ENCODE data around the gene USP17L13. TPM values are rescaled to one million over a fixed set of nuclear protein-coding genes. Genes with fewer than 3 reads are reported as not detected.
"Not testable (repeated sequence)": the region's sequence is repeated elsewhere in the genome, so short reads cannot be mapped to it uniquely, and the experiment has no call there.

Gene USP17L13, protein sequence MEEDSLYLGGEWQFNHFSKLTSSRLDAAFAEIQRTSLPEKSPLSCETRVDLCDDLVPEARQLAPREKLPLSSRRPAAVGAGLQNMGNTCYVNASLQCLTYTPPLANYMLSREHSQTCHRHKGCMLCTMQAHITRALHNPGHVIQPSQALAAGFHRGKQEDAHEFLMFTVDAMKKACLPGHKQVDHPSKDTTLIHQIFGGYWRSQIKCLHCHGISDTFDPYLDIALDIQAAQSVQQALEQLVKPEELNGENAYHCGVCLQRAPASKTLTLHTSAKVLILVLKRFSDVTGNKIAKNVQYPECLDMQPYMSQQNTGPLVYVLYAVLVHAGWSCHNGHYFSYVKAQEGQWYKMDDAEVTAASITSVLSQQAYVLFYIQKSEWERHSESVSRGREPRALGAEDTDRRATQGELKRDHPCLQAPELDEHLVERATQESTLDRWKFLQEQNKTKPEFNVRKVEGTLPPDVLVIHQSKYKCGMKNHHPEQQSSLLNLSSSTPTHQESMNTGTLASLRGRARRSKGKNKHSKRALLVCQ
- polyA plus RNA-seq (ENCODE audit: low read depth in 6 of 6), result not detected

DNA sequence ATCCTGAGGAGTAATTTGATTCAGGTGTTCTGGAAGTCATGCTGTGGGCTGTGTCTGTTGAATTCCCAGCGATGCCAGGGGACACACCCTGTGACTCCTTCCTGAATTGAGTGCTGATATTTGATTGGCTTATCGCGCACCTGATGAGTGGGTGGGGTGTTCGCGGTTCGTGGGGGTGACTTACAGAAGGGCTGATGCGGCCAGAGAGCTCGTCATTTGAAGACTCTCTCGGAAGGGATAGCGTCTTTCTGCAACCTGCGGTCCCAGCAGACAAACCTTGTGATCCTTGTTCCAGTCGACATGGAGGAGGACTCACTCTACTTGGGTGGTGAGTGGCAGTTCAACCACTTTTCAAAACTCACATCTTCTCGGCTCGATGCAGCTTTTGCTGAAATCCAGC lies at the start of gene USP17L13:
USP17L13 (plus strand) TSS at position 301 of the 400 bp plus-strand sequence; CDS start at position 301, 0 bp downstream.
- H3K27me3 Mint-ChIP-seq; H3K4me3 Mint-ChIP-seq; H3K27ac Mint-ChIP-seq; H3K36me3 Mint-ChIP-seq; DNase-seq; ATAC-seq (ENCODE audit: low read depth in 2 of 2); H3K9me3 Mint-ChIP-seq; H3K4me1 Mint-ChIP-seq: not testable (repeated sequence)

DNA sequence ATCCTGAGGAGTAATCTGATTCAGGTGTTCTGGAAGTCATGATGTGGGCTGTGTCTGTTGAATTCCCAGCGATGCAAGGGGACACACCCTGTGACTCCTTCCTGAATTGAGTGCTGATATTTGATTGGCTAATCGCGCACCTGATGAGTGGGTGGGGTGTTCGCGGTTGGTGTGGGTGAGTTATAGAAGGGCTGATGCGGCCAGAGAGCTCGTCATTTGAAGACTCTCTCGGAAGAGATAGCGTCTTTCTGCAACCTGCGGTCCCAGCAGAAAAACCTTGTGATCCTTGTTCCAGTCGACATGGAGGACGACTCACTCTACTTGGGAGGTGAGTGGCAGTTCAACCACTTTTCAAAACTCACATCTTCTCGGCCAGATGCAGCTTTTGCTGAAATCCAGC lies 14.3 kb upstream of the USP17L13 start, which contains the start of gene USP17L10:
USP17L10 (plus strand) TSS at position 301 of the 400 bp plus-strand sequence; CDS start at position 301, 0 bp downstream.
- not testable (repeated sequence) for H3K9me3 Mint-ChIP-seq; H3K36me3 Mint-ChIP-seq; H3K27me3 Mint-ChIP-seq; H3K27ac Mint-ChIP-seq; H3K4me3 Mint-ChIP-seq; ATAC-seq (ENCODE audit: low read depth in 2 of 2); DNase-seq; H3K4me1 Mint-ChIP-seq

DNA sequence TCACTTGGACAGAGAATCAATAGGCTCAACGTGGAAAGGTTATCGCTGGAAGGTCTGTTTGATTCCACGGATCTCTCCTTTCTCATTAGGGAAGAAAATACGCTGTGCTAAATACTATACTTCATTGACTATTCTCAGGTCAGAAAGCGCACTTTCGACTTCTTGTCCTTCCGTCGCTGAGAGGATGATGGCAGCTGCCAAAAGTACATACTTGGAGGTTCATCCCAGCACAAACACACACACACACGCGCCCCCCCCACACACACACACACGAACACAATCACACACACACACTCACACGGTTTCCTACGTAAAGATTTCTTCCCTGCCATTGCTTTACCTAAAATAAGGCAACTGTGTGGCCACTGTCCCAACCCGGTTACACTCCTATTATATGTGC lies 10.0 kb upstream of the USP17L13 start:
- not testable (repeated sequence) for H3K36me3 Mint-ChIP-seq; H3K27ac Mint-ChIP-seq; H3K27me3 Mint-ChIP-seq; H3K4me3 Mint-ChIP-seq; DNase-seq; H3K9me3 Mint-ChIP-seq; H3K4me1 Mint-ChIP-seq; ATAC-seq (ENCODE audit: low read depth in 2 of 2)

DNA sequence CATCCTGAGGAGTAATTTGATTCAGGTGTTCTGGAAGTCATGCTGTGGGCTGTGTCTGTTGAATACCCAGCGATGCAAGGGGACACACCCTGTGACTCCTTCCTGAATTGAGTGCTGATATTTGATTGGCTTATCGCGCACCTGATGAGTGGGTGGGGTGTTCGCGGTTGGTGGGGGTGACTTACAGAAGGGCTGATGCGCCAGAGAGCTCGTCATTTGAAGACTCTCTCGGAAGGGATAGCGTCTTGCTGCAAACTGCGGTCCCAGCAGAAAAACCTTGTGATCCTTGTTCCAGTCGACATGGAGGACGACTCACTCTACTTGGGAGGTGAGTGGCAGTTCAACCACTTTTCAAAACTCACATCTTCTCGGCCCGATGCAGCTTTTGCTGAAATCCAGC lies 9.6 kb upstream of the USP17L13 start, which contains the start of gene USP17L11:
USP17L11 (plus strand) TSS at position 301 of the 400 bp plus-strand sequence; CDS start at position 301, 0 bp downstream.
- ATAC-seq (ENCODE audit: low read depth in 2 of 2); H3K4me1 Mint-ChIP-seq; H3K9me3 Mint-ChIP-seq: not testable (repeated sequence)

DNA sequence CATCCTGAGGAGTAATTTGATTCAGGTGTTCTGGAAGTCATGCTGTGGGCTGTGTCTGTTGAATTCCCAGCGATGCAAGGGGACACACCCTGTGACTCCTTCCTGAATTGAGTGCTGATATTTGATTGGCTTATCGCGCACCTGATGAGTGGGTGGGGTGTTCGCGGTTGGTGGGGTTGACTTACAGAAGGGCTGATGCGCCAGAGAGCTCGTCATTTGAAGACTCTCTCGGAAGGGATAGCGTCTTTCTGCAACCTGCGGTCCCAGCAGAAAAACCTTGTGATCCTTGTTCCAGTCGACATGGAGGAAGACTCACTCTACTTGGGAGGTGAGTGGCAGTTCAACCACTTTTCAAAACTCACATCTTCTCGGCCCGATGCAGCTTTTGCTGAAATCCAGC lies 4.8 kb upstream of the USP17L13 start, which contains the start of gene USP17L12:
USP17L12 (plus strand) TSS at position 301 of the 400 bp plus-strand sequence; CDS start at position 301, 0 bp downstream.
- not testable (repeated sequence) for ATAC-seq (ENCODE audit: low read depth in 2 of 2); H3K27ac Mint-ChIP-seq; H3K27me3 Mint-ChIP-seq; H3K9me3 Mint-ChIP-seq; H3K36me3 Mint-ChIP-seq; H3K4me3 Mint-ChIP-seq; H3K4me1 Mint-ChIP-seq; DNase-seq

More for the DNA sequence above, 9.6 kb upstream of the USP17L13 start, which contains the start of gene USP17L11:
- not testable (repeated sequence) for H3K4me3 Mint-ChIP-seq, DNase-seq, H3K27me3 Mint-ChIP-seq, H3K27ac Mint-ChIP-seq, H3K36me3 Mint-ChIP-seq

DNA sequence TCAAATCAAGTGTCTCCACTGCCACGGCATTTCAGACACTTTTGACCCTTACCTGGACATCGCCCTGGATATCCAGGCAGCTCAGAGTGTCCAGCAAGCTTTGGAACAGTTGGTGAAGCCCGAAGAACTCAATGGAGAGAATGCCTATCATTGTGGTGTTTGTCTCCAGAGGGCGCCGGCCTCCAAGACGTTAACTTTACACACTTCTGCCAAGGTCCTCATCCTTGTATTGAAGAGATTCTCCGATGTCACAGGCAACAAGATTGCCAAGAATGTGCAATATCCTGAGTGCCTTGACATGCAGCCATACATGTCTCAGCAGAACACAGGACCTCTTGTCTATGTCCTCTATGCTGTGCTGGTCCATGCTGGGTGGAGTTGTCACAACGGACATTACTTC lies 5.6 kb downstream of the USP17L13 start:
- H3K36me3 Mint-ChIP-seq; DNase-seq; H3K4me1 Mint-ChIP-seq; H3K27me3 Mint-ChIP-seq; H3K27ac Mint-ChIP-seq; ATAC-seq (ENCODE audit: low read depth in 2 of 2); H3K9me3 Mint-ChIP-seq; H3K4me3 Mint-ChIP-seq: not testable (repeated sequence)

DNA sequence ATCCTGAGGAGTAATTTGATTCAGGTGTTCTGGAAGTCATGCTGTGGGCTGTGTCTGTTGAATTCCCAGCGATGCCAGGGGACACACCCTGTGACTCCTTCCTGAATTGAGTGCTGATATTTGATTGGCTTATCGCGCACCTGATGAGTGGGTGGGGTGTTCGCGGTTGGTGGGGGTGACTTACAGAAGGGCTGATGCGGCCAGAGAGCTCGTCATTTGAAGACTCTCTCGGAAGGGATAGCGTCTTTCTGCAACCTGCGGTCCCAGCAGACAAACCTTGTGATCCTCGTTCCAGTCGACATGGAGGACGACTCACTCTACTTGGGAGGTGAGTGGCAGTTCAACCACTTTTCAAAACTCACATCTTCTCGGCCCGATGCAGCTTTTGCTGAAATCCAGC lies 9.4 kb downstream of the USP17L13 start, which contains the start of gene USP17L15:
USP17L15 (plus strand) TSS at position 301 of the 400 bp plus-strand sequence; CDS start at position 301, 0 bp downstream.
- not testable (repeated sequence) for DNase-seq; H3K4me3 Mint-ChIP-seq; H3K27me3 Mint-ChIP-seq; H3K4me1 Mint-ChIP-seq; ATAC-seq (ENCODE audit: low read depth in 2 of 2); H3K27ac Mint-ChIP-seq; H3K9me3 Mint-ChIP-seq; H3K36me3 Mint-ChIP-seq

DNA sequence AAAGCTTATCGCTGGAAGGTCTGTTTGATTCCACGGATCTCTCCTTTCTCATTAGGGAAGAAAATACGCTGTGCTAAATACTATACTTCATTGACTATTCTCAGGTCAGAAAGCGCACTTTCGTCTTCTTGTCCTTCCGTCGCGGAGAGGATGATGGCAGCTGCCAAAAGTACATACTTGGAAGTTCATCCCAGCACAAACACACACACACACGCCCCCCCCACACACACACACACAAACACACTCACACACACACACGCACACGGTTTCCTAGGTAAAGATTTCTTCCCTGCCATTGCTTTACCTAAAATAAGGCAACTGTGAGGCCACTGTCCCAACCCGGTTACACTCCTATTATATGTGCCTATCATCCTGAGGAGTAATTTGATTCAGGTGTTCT lies 13.8 kb downstream of the USP17L13 start:
- H3K4me3 Mint-ChIP-seq, result not testable (repeated sequence)

DNA sequence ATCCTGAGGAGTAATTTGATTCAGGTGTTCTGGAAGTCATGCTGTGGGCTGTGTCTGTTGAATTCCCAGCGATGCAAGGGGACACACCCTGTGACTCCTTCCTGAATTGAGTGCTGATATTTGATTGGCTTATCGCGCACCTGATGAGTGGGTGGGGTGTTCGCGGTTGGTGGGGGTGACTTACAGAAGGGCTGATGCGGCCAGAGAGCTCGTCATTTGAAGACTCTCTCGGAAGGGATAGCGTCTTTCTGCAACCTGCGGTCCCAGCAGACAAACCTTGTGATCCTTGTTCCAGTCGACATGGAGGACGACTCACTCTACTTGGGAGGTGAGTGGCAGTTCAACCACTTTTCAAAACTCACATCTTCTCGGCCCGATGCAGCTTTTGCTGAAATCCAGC lies 18.9 kb downstream of the USP17L13 start, which contains the start of gene USP17L17:
USP17L17 (plus strand) TSS at position 301 of the 400 bp plus-strand sequence; CDS start at position 301, 0 bp downstream.
- H3K27me3 Mint-ChIP-seq; H3K27ac Mint-ChIP-seq; DNase-seq; H3K9me3 Mint-ChIP-seq; H3K4me1 Mint-ChIP-seq; H3K4me3 Mint-ChIP-seq; ATAC-seq (ENCODE audit: low read depth in 2 of 2); H3K36me3 Mint-ChIP-seq: not testable (repeated sequence)

More for the DNA sequence above, 13.8 kb downstream of the USP17L13 start:
- ATAC-seq (ENCODE audit: low read depth in 2 of 2); H3K27ac Mint-ChIP-seq; H3K9me3 Mint-ChIP-seq; H3K4me1 Mint-ChIP-seq; DNase-seq; H3K27me3 Mint-ChIP-seq; H3K36me3 Mint-ChIP-seq: not testable (repeated sequence)

DNA sequence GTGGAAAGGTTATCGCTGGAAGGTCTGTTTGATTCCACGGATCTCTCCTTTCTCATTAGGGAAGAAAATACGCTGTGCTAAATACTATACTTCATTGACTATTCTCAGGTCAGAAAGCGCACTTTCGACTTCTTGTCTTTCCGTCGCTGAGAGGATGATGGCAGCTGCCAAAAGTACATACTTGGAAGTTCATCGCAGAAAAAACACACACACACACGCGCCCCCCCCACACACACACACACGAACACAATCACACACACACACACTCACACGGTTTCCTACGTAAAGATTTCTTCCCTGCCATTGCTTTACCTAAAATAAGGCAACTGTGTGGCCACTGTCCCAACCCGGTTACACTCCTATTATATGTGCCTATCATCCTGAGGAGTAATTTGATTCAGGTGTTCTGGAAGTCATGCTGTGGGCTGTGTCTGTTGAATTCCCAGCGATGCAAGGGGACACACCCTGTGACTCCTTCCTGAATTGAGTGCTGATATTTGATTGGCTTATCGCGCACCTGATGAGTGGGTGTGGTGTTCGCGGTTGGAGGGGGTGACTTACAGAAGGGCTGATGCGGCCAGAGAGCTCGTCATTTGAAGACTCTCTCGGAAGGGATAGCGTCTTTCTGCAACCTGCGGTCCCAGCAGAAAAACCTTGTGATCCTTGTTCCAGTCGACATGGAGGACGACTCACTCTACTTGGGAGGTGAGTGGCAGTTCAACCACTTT lies 23.4 kb downstream of the USP17L13 start, which contains the start of gene USP17L18:
USP17L18 (plus strand) TSS at position 678 of the 728 bp plus-strand sequence; CDS start at position 678, 0 bp downstream.
- not testable (repeated sequence) for H3K27me3 Mint-ChIP-seq; H3K4me3 Mint-ChIP-seq; H3K9me3 Mint-ChIP-seq; DNase-seq; H3K4me1 Mint-ChIP-seq; ATAC-seq (ENCODE audit: low read depth in 2 of 2); H3K27ac Mint-ChIP-seq; H3K36me3 Mint-ChIP-seq

DNA sequence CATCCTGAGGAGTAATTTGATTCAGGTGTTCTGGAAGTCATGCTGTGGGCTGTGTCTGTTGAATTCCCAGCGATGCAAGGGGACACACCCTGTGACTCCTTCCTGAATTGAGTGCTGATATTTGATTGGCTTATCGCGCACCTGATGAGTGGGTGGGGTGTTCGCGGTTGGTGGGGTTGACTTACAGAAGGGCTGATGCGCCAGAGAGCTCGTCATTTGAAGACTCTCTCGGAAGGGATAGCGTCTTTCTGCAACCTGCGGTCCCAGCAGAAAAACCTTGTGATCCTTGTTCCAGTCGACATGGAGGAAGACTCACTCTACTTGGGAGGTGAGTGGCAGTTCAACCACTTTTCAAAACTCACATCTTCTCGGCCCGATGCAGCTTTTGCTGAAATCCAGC lies 28.4 kb downstream of the USP17L13 start, which contains the start of gene USP17L19:
USP17L19 (plus strand) TSS at position 301 of the 400 bp plus-strand sequence; CDS start at position 301, 0 bp downstream.
- DNase-seq; H3K27me3 Mint-ChIP-seq; H3K9me3 Mint-ChIP-seq; H3K4me1 Mint-ChIP-seq; H3K27ac Mint-ChIP-seq; H3K36me3 Mint-ChIP-seq; H3K4me3 Mint-ChIP-seq; ATAC-seq (ENCODE audit: low read depth in 2 of 2): not testable (repeated sequence)

DNA sequence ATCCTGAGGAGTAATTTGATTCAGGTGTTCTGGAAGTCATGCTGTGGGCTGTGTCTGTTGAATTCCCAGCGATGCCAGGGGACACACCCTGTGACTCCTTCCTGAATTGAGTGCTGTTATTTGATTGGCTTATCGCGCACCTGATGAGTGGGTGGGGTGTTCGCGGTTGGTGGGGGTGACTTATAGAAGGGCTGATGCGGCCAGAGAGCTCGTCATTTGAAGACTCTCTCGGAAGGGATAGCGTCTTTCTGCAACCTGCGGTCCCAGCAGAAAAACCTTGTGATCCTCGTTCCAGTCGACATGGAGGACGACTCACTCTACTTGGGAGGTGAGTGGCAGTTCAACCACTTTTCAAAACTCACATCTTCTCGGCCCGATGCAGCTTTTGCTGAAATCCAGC lies 33.1 kb downstream of the USP17L13 start, which contains the start of gene USP17L20:
USP17L20 (plus strand) TSS at position 301 of the 400 bp plus-strand sequence; CDS start at position 301, 0 bp downstream.
- not testable (repeated sequence) for H3K4me3 Mint-ChIP-seq; H3K4me1 Mint-ChIP-seq; H3K36me3 Mint-ChIP-seq; ATAC-seq (ENCODE audit: low read depth in 2 of 2); H3K27ac Mint-ChIP-seq; DNase-seq; H3K9me3 Mint-ChIP-seq; H3K27me3 Mint-ChIP-seq

DNA sequence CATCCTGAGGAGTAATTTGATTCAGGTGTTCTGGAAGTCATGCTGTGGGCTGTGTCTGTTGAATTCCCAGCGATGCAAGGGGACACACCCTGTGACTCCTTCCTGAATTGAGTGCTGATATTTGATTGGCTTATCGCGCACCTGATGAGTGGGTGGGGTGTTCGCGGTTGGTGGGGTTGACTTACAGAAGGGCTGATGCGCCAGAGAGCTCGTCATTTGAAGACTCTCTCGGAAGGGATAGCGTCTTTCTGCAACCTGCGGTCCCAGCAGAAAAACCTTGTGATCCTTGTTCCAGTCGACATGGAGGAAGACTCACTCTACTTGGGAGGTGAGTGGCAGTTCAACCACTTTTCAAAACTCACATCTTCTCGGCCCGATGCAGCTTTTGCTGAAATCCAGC lies 37.9 kb downstream of the USP17L13 start, which contains the start of gene USP17L21:
USP17L21 (plus strand) TSS at position 301 of the 400 bp plus-strand sequence; CDS start at position 301, 0 bp downstream.
- ATAC-seq (ENCODE audit: low read depth in 2 of 2); H3K36me3 Mint-ChIP-seq; H3K27me3 Mint-ChIP-seq; DNase-seq; H3K9me3 Mint-ChIP-seq; H3K4me1 Mint-ChIP-seq; H3K27ac Mint-ChIP-seq; H3K4me3 Mint-ChIP-seq: not testable (repeated sequence)

Measured in naive B cell (primary cell).